A549 (cell line): Measurements from ENCODE around the gene VRK2.

ENCODE experiments used
- CEBPB ChIP-seq, 2 experiments: fragments of >200 bp in 1 of 2; sonication (Bioruptor Twin) in 1 of 2; formaldehyde crosslinking in 1 of 2; IDR thresholded peaks; 2 replicates each; pipeline ENCODE4 v1.6.1; 2012 to 2016
- CTCF ChIP-seq: fragments of >200 bp; sonication (Bioruptor Twin); formaldehyde crosslinking; IDR thresholded peaks from 3 replicates; pipeline ENCODE4 v1.5.1; 2016
- NR3C1 ChIP-seq: fragments of >200 bp; sonication (Bioruptor Twin); formaldehyde crosslinking; IDR thresholded peaks from 3 replicates; pipeline ENCODE4 v1.6.1; 2017
- RCOR1 ChIP-seq: fragments of 150-350 bp; IDR thresholded peaks from 2 replicates; pipeline ENCODE4 v1.6.1; 2014; ENCODE audit warnings: antibody characterized with exemption, low read length, low read depth
- SMC3 ChIP-seq: fragments of >200 bp; sonication (Bioruptor Twin); formaldehyde crosslinking; IDR thresholded peaks from 3 replicates; pipeline ENCODE4 v1.6.1; 2018; ENCODE audit warnings: inconsistent platforms

GRCh38 chr2:58146707-58147106 lies 100.1 kb downstream of the VRK2 start:
- TF ChIP-seq CTCF, result no peak
- TF ChIP-seq SMC3, result no peak
- TF ChIP-seq CEBPB (IDR thresholded peaks at IDR 0.05), result no peak
- TF ChIP-seq NR3C1, result no peak
- TF ChIP-seq RCOR1, result no peak
